H54 (cell line): ENCODE data around the gene NOVA2.
"Not testable (repeated sequence)": the region's sequence is repeated elsewhere in the genome, so short reads cannot be mapped to it uniquely, and the experiment has no call there.

Experiments used
- DNase-seq: peaks from one replicate; pipeline ENCODE4 v3.0.0; 2011; ENCODE audit warnings: low spot score, mixed read lengths; ENCODE audit not compliant: insufficient read length
- FAIRE-seq: peaks from 3 replicates; lab custom pipeline; 2011; peaks lifted over from hg19 to GRCh38; lab: Jason Lieb, UNC
- POLR2A ChIP-seq: IDR thresholded peaks from 2 replicates; pipeline ENCODE4 v1.6.1; 2011; ENCODE audit warnings: low read depth, mild to moderate bottlenecking, low read length

Gene NOVA2

DNA sequence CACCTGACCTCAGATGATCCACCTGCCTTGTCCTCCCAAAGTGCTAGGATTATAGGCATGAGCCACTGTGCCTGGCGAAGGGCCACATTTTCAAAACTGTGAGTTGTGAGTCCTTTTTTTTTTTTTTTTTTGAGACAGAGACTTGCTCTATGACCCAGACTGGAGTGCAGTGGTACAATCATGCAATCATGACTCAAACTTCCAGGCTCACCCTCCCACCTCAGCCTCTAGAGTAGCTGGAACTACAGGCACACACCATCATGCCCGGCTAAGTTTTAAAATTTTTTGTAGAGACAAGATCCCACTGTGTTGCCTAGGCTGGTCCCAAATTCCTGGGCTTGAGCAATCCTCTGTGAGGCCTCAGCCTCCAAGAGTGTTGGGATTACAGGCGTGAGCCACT lies 67.4 kb downstream of the NOVA2 start:
- DNase-seq (no peak), FAIRE-seq (no peak)
- no peak for TF ChIP-seq POLR2A

DNA sequence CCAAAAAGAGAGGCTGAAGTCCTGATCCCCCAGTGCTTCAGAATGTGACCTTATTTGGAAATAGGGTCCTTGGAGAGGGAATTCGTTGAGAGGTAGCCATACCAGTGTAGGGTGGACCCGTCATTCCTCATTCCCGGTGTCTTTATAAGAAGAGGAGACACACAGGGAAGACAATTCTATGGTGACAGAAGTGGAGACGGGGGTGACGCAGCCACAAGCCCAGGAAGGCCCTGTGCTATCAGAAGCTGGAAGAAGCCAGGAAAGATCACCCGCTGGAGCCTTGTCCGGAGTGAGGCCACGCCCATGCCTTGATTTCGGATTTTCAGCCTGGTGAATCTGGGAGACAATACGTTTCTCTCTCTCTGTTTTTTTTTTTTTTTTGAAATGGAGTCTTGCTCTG lies 68.7 kb downstream of the NOVA2 start:
- no peak for TF ChIP-seq POLR2A
- no peak for DNase-seq
- no peak for FAIRE-seq

DNA sequence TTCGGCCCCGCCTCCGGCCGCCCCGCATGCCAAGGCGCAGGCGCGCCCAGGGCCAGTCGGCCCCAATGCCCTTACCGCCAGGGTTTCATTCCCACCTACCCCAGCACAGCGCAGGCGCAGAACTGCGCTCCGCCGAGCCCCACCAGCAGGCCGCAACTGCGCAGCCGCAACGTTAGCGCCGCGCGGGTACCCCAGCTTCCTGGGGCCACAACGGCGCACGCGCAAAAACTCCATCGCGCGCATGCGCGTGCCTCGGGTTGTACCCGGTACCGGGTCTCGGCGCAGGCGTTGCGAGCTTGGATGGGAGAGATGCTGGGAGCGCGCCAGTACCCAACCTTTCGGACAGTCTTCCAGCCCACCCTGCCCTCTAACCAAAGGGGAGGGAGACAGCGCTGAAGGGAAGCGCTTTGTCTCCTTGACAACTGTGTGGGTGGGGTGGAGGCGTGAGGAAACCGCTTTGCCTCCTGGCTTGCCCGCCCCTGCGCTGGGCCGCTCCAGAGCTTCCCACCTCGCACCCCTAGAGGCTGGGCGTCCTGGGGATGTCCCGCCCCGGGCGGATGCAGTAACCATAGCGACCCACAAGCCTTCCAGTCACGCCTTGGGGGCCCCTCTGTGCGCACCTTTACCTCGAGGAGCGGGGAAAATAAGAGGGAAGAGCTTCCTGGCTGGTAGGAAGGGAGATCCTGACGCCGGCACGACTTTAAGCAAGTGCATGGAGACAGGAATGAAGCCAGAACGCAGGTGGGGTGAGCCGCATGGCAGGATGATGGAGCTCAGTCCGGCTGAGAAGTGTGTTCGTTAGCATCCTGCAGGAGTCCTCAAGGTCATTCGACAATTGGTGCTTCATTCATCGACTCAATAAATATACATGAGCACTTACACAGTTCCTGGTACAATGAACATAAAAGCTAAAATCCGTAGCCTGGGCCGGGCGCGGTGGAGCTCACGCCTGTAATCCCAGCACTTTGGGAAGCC lies 70.7 kb downstream of the NOVA2 start:
- peak; percentile 6 for FAIRE-seq
- TF ChIP-seq POLR2A: peak; percentile 69

DNA sequence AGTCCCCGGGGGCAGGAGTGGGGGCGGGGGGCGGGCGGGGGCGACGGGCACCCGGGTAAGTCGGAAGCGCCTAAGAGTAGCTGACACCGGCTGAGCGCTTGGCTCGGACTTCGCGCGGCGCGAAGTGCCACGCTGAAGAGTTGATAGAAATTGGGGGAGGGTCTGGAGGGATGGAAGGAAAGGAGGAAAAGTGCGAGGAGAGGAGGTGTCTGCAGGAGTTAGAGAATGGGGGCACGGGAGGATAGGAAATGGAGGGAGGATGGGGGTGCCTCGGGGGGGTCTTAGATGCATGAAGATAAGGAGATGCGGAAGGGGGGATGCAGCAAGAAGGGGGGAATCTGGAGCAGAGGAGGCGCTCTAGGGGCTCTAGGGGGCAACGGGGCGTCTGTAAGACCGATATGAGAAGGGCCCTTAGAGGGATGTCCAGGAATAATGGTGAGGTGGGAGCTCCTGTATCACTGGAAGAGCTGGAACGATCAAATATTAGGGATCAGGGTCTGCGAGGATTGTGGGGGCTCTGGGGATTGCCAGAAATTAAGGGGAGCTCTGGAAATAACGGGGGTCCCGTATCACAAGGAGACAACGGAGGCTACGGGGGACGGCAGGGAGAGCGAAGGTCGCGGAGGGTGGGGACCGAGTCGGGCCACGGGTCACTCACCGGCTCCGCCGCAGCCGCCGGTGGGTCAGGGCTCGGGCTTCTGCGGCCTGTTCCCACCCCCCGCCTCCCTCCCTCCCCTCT lies 71.6 kb downstream of the NOVA2 start, which contains the start of gene MYPOP:
Gene MYPOP, minus strand, starts transcription at position 702 of the 739 bp plus-strand sequence. CDS start 840 bp downstream, outside the sequence.
- DNase-seq: no peak
- 0 out of 2 replicates have a peak, but pooled peaks have one; percentile 25 for TF ChIP-seq POLR2A
- no peak for FAIRE-seq

More for the DNA sequence above, 70.7 kb downstream of the NOVA2 start:
- DNase-seq: peak; percentile 99

DNA sequence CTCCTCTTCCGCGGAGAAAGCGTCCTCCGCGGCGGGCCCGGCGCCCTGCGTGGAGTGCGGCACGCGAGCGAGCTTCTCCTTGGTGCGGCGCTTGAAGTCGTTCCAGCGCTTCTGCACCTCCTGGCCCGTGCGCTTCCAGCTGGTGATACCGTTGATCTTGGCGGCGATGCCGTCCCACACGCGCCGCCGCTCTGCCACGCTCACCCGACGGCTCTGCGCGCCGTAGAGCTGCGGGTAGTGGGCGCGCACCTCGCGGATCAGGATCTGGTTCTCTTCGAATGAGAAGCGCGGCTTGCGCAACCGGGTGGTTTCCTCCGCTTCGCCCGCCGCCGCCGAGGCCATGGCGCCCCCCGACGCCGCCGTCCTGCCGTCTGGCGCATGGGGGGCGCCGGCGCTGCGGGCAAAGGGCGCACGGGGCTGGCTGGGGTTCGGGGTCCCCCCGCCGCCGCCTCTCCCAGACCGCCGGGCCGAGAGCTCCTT lies 72.2 kb downstream of the NOVA2 start:
- TF ChIP-seq POLR2A: no peak
- no peak for FAIRE-seq
- no peak for DNase-seq

DNA sequence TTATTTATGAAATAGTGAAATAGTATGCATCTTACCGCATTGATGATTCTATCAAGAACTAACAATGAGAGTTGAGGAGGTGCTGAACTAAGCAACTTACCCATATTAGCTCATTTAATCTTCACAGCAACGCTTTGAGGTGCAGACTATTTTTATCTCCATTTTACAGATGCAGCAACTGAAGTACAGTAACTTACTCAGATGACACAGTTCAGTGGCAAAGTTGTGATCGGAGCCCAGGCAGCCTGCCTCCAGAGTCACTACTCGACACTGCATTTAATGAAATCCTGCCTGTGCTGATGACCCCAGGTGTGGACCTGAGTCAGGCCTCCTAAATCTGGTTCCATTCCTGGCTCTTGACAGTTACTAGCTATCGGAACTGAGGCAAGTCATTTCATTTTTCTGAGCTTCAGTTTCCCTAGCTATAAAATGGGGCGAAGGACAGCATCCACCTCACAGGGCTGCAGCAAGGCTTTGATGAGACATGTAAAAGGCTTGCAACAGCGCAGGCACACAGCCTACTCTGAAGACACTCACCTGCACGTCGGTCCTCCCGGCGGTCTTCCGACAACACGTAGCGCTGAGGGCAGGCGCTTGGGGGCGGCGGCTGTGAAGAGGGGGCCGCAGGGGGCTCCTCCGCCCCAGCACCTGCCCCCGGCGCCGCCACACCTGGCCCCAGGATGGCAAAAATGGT lies 72.8 kb downstream of the NOVA2 start:
- no peak for TF ChIP-seq POLR2A
- DNase-seq: no peak
- FAIRE-seq: no peak

DNA sequence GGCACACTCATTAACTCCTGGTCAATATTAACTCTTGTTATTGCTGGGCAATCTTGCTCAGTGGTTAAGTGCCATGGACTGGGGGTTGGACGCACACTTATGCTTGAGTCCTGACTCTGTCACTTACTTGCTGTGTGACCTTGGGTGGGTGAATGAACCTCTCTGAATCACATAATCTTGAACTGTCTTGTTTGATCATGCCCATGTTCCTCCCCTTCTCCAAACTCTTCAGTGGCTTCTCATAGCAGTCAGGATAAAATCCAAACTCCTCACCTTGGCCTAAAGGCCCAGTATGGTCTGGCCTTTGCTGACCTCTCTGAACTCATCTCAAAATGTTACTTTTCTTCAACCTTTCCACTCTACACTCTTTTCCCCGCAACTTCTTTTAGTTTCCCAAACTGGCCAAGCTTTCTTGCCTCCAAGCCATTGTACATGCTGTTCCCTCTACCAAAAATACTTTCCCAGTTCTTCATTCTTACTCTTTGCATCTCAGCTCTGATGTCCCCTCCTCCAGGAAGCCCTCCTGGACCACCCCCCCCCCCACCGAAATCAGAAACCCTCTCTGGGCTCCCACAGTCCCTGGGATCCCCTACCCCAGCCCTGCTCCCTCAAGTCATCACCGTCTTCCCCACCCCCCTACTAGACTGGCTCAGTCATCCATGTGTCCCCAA lies 73.6 kb downstream of the NOVA2 start:
- FAIRE-seq: no peak
- DNase-seq: no peak

DNA sequence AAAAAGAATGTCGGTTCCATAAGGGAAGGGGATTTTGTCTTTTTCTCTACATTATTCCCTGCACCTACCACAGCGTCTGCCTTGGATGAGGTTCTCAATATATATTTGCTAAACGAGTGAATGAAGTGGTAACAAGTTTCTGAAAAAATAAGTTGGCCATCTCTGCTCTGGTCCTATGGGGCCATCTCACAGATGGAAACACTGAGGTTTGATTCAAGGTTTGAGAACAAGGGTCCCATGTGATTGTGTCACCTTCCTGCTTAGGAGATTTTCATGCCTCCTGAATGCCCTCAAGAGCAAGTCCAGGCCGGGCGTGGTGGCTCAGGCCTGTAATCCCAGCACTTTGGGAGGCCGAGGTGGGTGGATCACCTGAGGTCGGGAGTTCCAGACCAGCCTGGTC lies 74.4 kb downstream of the NOVA2 start:
- DNase-seq (no peak), FAIRE-seq (no peak)
- no peak for TF ChIP-seq POLR2A

More for the DNA sequence above, 73.6 kb downstream of the NOVA2 start:
- TF ChIP-seq POLR2A: no peak

DNA sequence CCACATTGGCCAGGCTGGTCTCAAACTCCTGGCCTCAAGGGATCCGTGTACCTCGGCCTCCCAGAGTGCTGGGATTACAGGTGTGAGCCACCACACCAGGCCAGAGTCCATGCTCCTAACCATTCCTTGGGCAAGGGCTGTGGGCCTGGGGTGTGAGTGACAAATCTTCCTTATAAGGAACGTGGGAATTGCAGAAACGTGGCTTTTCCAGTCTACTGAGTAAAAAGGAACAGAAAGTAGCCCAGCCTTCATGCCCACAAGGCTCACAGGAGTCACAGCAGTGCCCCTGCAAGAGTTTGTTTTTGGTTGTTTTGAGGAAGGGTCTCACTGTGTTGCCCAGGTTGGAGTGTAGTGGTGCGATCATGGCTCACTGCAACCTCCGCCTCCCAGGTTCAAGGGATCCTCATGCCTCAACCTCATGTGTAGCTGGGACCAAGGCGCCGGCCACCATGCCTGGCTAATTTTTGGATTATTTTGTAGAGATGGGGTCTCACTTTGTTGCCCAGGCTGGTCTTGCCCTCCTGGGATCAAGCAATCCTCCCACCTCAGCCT lies 76.3 kb downstream of the NOVA2 start:
- TF ChIP-seq POLR2A: no peak
- FAIRE-seq: no peak
- no peak for DNase-seq

DNA sequence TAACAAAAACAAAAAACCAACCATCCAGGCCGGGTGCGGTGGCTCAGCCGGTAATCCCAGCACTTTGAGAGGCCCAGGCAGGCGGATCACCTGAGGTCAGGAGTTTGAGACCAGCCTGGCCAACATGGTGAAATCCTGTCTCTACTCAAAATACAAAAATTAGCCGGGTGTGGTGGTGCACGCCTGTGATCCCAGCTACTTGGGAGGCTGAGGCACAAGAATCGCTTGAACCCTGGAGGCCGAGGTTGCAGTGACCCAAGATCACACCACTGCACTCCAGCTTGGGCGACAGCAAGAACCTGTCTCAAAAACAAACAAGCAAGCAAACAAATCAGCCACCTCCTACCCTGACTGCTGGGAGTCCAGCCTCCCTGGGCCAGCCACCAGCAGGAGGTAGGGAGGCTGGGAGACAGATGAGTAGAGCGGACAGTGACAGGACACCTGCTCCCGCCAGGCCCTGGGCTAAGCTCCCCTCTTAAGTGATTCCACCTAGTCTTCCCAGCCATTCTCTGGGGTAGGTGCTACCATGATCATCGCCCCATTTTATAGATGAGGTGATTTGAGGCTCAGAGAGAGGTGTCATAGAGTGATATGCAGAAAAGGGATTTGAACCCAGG lies 77.6 kb downstream of the NOVA2 start:
- FAIRE-seq, DNase-seq: not testable (repeated sequence)

DNA sequence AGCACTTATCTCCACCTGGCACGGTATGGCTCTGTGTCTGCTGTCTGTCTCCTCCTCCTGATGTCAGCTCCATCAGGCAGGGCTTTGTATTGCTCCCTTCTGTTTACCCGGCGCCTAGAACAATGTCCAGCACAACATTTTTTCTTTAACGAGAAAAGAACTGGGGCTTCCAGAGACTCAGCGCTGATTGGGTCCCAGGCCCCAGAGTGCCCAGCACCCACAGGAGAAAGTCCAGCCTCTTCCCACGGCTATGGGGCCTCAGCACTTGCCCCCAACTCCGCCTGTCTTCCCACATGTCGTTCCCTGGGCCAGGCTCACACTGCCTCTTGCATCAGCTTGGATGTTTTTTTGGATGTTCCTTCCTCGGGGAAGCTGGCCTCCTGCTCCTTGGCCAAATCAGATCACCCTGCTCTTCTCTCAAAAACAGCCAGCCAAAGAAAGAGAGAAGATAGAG lies 78.1 kb downstream of the NOVA2 start:
- DNase-seq: no peak
- TF ChIP-seq POLR2A: no peak
- FAIRE-seq: no peak

DNA sequence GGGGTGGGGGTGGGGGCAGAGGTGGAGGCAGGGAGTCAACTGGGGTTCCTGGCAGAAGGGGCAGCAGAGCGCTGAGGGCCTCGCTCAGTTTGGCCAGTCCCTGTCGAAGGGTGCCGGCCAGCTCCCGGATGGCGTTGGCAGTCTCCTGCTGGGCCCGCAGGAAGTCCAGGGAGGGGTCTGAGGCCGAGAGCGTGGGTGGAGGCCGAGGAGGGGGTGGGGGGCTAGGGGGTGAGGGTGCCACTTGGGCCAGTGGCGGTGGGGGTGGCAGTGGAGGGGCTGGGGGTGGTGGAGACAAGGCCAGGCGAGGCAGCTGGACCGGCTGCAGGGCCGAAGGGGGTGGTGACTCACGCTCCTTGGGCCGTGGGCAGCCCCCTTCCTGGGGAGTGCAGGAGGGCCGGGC lies 82.8 kb downstream of the NOVA2 start:
- FAIRE-seq (no peak), DNase-seq (no peak)
- TF ChIP-seq POLR2A: no peak
